HG02623 (cell line): ENCODE results near the gene GORAB.

Source experiments
- ATAC-seq: cut with Tn5 transposase; IDR thresholded peaks from one replicate; pipeline ENCODE4 v1.9.1; 2021; ENCODE audit warnings: moderate library complexity; ENCODE audit not compliant: unreplicated experiment

Gene GORAB

GRCh38 chr1:170587253-170587593, 55.3 kb downstream of the GORAB start:
- no peak for ATAC-seq

GRCh38 chr1:170590921-170591705, 59.1 kb downstream of the GORAB start:
- ATAC-seq: no peak

DNA sequence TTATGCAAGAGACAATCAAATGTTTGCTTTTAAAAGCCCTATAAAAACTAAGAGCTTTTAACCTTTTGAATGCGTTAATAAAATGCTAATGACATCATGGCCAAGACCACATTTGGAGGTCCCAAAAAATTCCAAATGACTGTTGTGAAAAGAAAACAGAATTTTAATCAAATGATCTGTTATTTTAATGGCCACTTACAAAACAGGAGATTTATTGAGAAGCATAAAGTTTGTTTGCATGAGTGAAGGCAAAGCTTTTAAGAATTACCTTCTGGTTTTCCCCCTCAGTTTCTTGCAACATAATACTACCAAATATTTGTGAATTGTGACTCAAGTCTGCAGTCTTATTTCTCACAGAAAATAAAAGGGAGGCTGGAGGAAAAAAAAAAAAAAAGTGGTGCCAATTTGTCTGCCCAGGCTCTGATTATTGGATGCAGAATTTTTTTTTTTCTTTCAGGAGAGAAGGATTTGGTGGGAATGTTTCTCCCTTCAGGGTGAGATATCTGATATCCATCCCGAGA, 60.7 kb downstream of the GORAB start:
- no peak for ATAC-seq

GRCh38 chr1:170593173-170594011, 61.4 kb downstream of the GORAB start:
- ATAC-seq: no peak

GRCh38 chr1:170594066-170594626, 62.2 kb downstream of the GORAB start:
- no peak for ATAC-seq

GRCh38 chr1:170596701-170597100, 64.7 kb downstream of the GORAB start:
- no peak for ATAC-seq

DNA sequence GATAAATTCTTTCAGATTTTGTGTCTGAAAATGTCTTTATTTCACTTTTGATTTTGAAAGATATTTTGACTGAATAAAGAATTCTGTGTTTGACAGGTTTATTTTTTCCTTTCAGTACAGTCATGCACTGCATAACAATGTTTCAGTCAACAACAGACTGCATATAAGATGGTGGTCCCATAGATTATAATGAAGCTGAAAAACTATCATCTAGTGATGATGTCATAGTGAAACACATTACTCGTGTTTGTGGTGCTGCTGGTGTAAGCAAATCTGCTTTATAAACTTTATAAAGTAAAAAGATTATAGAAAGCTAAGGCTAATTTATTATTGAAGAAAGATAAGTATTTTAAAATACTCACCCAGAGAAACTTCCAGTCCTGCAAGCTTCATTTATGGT, 66.7 kb downstream of the GORAB start:
- ATAC-seq: no peak

- ATAC-seq: no peak
Observed at GRCh38 chr1:170599033-170599432, 67.1 kb downstream of the GORAB start.

DNA sequence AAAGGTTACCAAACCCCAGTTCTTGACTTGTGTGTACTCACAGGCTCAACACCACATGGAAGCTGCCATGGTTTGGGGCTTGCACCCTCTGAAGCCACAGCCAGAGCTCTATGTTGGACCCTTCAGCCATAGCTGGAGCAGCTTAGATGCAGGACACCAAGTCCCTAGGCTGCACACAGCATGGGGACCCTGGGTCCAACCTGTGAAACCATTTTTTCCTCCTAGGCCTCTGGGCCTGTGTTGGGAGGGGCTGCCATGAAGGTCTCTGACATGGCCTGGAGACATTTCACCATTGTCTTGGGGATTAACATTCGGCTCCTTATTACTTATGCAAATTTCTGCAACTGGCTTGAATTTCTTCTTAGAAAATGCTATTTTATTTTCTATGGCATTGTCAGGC, 69.9 kb downstream of the GORAB start:
- ATAC-seq: no peak
